K562 (cell line): ENCODE measurements around the gene CC2D2B. TPM values are rescaled to one million over a fixed set of nuclear protein-coding genes. Genes with fewer than 3 reads are reported as not detected.

ENCODE experiments used
- ATAC-seq: fragments of 200-7000 bp; cut with Tn5 transposase; 3 replicates; pipeline ENCODE4 v1.9.1; 2020; ENCODE audit warnings: moderate library complexity
- BruUV-seq: library from RNA; stranded (reverse); fragments of 400-500 nt; replicated peaks from 2 replicates; lab custom pipeline; 2021; lab: Mats Ljungman, UMichigan
- CTCF ChIA-PET: fragments of 300-600 bp; formaldehyde crosslinking; extraction: SDS; loops from one replicate; lab custom pipeline; 2021; ENCODE audit warnings: low intra/inter-chr PET ratio; lab: Yijun Ruan, JAX
- POLR2A ChIA-PET: fragments of 300-600, 350-650 bp; sonication (Branson Sonifier 250); formaldehyde crosslinking; extraction: SDS; loops from one replicate; lab custom pipeline; 2021; ENCODE audit warnings: antibody characterized with exemption, inconsistent platforms; lab: Yijun Ruan, JAX
- DNase-seq, 4 experiments: peaks; one replicate each; pipeline versions ENCODE4 v3.0.0 to v3.0.0-alpha.2; 2011 to 2018; ENCODE audit warnings: low spot score in 3 of 4, mixed read lengths in 3 of 4; ENCODE audit errors: extremely low read depth in 1 of 4
- FAIRE-seq: peaks from 2 replicates; lab custom pipeline; 2011; peaks lifted over from hg19 to GRCh38; lab: Jason Lieb, UNC
- H2AFZ ChIP-seq: 2 replicates; pipeline ENCODE4 v1.6.0; 2011; ENCODE audit warnings: low read depth, low read length, control low read depth, inconsistent platforms
- H3K27ac ChIP-seq: fragments of 200-600 bp; 3 replicates; pipeline ENCODE4 v1.8.0; 2011; ENCODE audit warnings: low read depth, mild to moderate bottlenecking, control low read depth, inconsistent platforms, low read length, moderate library complexity, mixed read lengths; ENCODE audit errors: extremely low read depth
- H3K27me3 ChIP-seq, 2 experiments: fragments of 300-600 bp in 1 of 2; 2 replicates in 1 of 2; 3 replicates in 1 of 2; pipeline versions ENCODE4 v1.6.0 to v1.8.0; 2011; ENCODE audit warnings: inconsistent platforms in 2 of 2, low read length in 2 of 2, mild to moderate bottlenecking in 1 of 2, mixed read lengths in 1 of 2, moderate library complexity in 1 of 2; ENCODE audit not compliant: control insufficient read depth in 2 of 2, insufficient read depth in 2 of 2
- H3K36me3 ChIP-seq: fragments of 300-600 bp; 3 replicates; pipeline ENCODE4 v1.8.0; 2011; ENCODE audit warnings: mild to moderate bottlenecking, low read length, inconsistent platforms; ENCODE audit not compliant: control insufficient read depth, insufficient read depth
- H3K4me1 ChIP-seq, 2 experiments: fragments of 200-600 bp in 1 of 2; replicated peaks in 1 of 2; 2 replicates in 1 of 2; 3 replicates in 1 of 2; pipeline versions ENCODE4 v1.5.1 to v1.8.0; 2011; ENCODE audit warnings: inconsistent platforms in 2 of 2, low read length in 2 of 2, mild to moderate bottlenecking in 1 of 2, mixed read lengths in 1 of 2, moderate library complexity in 1 of 2; ENCODE audit not compliant: control insufficient read depth in 2 of 2, insufficient read depth in 2 of 2
- H3K4me2 ChIP-seq: 2 replicates; pipeline ENCODE4 v1.6.1; 2011; ENCODE audit warnings: low read length, control low read depth, inconsistent platforms, mixed read lengths; ENCODE audit not compliant: insufficient read depth
- H3K4me3 ChIP-seq: fragments of 200-600 bp; sonication (generic), shearing (Covaris generic); 2 replicates; pipeline ENCODE4 v1.5.1; 2016; ENCODE audit warnings: control low read depth, inconsistent platforms
- H3K79me2 ChIP-seq: fragments of 200-600 bp; 3 replicates; pipeline ENCODE4 v1.8.0; 2011; ENCODE audit warnings: low read length, inconsistent platforms; ENCODE audit not compliant: control insufficient read depth, insufficient read depth
- H3K9ac ChIP-seq, 2 experiments: 2 replicates each; pipeline versions ENCODE4 v1.6.0 to v1.6.1; 2011; ENCODE audit warnings: low read depth in 2 of 2, low read length in 2 of 2, control low read depth in 1 of 2, inconsistent platforms in 1 of 2, mild to moderate bottlenecking in 1 of 2, mixed read lengths in 1 of 2; ENCODE audit not compliant: insufficient read depth in 1 of 2
- H3K9me1 ChIP-seq: one replicate; pipeline ENCODE4 v1.6.0; 2011; ENCODE audit warnings: inconsistent platforms, mild to moderate bottlenecking, low read length, moderate library complexity; ENCODE audit not compliant: control insufficient read depth, insufficient read depth
- H3K9me3 ChIP-seq: replicated peaks from 2 replicates; pipeline ENCODE4 v1.5.1; 2011; ENCODE audit warnings: low read depth, low read length, inconsistent platforms; ENCODE audit not compliant: control insufficient read depth, insufficient read depth
- H4K20me1 ChIP-seq: replicated peaks from 2 replicates; pipeline ENCODE4 v1.6.1; 2011; ENCODE audit warnings: low read length, inconsistent platforms, mixed read lengths; ENCODE audit not compliant: control insufficient read depth, insufficient read depth
- CREBBP ChIP-seq: IDR thresholded peaks from one replicate; pipeline ENCODE4 v1.6.1; 2012; ENCODE audit warnings: low read depth, mild to moderate bottlenecking, control low read depth, inconsistent platforms, low read length
- KHSRP ChIP-seq: fragments of 450-650 bp; IDR thresholded peaks from 2 replicates; pipeline ENCODE4 v1.6.1; 2017
- MGA ChIP-seq: fragments of 450-650 bp; IDR thresholded peaks from 2 replicates; pipeline ENCODE4 v1.6.1; 2016; ENCODE audit warnings: mild to moderate bottlenecking, moderate library complexity
- MTA2 ChIP-seq: fragments of 450-650 bp; IDR thresholded peaks from 2 replicates; pipeline ENCODE4 v1.6.1; 2016; ENCODE audit warnings: low read depth
- NFIC ChIP-seq: fragments of 450-650 bp; IDR thresholded peaks from 2 replicates; pipeline ENCODE4 v1.6.1; 2017; ENCODE audit warnings: mild to moderate bottlenecking, inconsistent platforms
- PHTF2 ChIP-seq: fragments of 250-450 bp; sonication (Bioruptor Pico); IDR thresholded peaks from 2 replicates; pipeline ENCODE4 v1.5.0; 2021; ENCODE audit warnings: mild to moderate bottlenecking
- POLR2G ChIP-seq: fragments of 200-400 bp; formaldehyde crosslinking; IDR thresholded peaks from 2 replicates; pipeline ENCODE4 v1.6.1; 2017; ENCODE audit warnings: low read depth, mild to moderate bottlenecking, antibody characterized with exemption, low read length, moderate library complexity
- SIN3A ChIP-seq, 2 experiments: fragments of 150-350 bp in 1 of 2; IDR thresholded peaks; 2 replicates each; pipeline ENCODE4 v1.6.1; 2011 to 2016; ENCODE audit warnings: borderline replicate concordance in 2 of 2, low read depth in 2 of 2, low read length in 2 of 2, mild to moderate bottlenecking in 2 of 2, moderate library complexity in 2 of 2; ENCODE audit not compliant: control insufficient read depth in 1 of 2
- SRSF3 ChIP-seq: fragments of 200-400 bp; formaldehyde crosslinking; IDR thresholded peaks from 2 replicates; pipeline ENCODE4 v1.6.1; 2016; ENCODE audit warnings: mild to moderate bottlenecking, low read length, moderate library complexity; ENCODE audit not compliant: insufficient read depth
- ZNF778 ChIP-seq: fragments of 450-650 bp; formaldehyde crosslinking; IDR thresholded peaks from 2 replicates; pipeline ENCODE4 v1.4.0; 2020; ENCODE audit warnings: mild to moderate bottlenecking, moderate library complexity
- WGBS: fragments of 100-300 bp; shearing (Covaris generic); methylation state at CpG from one replicate; pipeline ENCODE4 v1.1.6; 2016; ENCODE audit warnings: low coverage, mixed read lengths; ENCODE audit not compliant: insufficient coverage; ENCODE audit errors: missing lambda C conversion rate; 5-methylcytosine and 5-hydroxymethylcytosine counted together
- in situ Hi-C: fragments of 300-500 bp; cut with MboI; formaldehyde crosslinking; loops from 4 replicates; pipeline ENCODE4 v1.15.0; 2018; ENCODE audit warnings: inconsistent platforms, mixed read lengths
- intact Hi-C: fragments of 100-400 bp; cut with micrococcal nuclease; formaldehyde crosslinking; loops from 2 replicates; pipeline ENCODE4 v1.14.2; 2022
- polyA plus RNA-seq, 8 experiments: library from polyadenylated mRNA; depleted of rRNA in 4 of 8; stranded (reverse) in 5 of 8; unstranded in 3 of 8; fragments of >200 nt; fragmentation: Nextera tagmentation in 2 of 8; fragmentation: Illumina TruSeq in 1 of 8; extraction: Ambion mirVana in 2 of 8; extraction: Trizol in 1 of 8; gene quantifications; 2 replicates each; pipeline versions ENCODE4 v1.2.1 to v1.2.3, GENCODE V29; 2011 to 2014; ENCODE audit warnings: inconsistent platforms in 1 of 8, missing spikeins in 1 of 8
- total RNA-seq, 7 experiments: library from RNA; depleted of rRNA in 6 of 7; stranded (reverse); fragments of >200 nt in 6 of 7; fragmentation: Illumina TruSeq in 2 of 7; extraction: Trizol in 2 of 7; gene quantifications; 2 replicates each; pipeline versions ENCODE4 v1.2.1 to v1.2.3, GENCODE V29; 2011 to 2021; ENCODE audit warnings: low replicate concordance in 1 of 7
- TF ChIP-seq, protein P1 (sequence below): fragments of 450-650 bp; formaldehyde crosslinking; IDR thresholded peaks from 2 replicates; pipeline ENCODE4 v1.4.0; 2020; ENCODE audit warnings: mild to moderate bottlenecking, moderate library complexity

CC2D2B gene
- total and polyA plus RNA-seq, 9 of the 15 experiments (the other 6 are each of a cell fraction or from before 2014, with no cell fraction given): 0.10 to 0.34 (median 0.20) TPM; not detected in 5

- CTCF ChIA-PET: no interaction called here
- TF ChIP-seq MTA2: no peak
- TF ChIP-seq NFIC: no peak
- no peak for TF ChIP-seq SRSF3
- TF ChIP-seq POLR2G: no peak
- no peak for TF ChIP-seq MGA
- TF ChIP-seq, protein P1, sequence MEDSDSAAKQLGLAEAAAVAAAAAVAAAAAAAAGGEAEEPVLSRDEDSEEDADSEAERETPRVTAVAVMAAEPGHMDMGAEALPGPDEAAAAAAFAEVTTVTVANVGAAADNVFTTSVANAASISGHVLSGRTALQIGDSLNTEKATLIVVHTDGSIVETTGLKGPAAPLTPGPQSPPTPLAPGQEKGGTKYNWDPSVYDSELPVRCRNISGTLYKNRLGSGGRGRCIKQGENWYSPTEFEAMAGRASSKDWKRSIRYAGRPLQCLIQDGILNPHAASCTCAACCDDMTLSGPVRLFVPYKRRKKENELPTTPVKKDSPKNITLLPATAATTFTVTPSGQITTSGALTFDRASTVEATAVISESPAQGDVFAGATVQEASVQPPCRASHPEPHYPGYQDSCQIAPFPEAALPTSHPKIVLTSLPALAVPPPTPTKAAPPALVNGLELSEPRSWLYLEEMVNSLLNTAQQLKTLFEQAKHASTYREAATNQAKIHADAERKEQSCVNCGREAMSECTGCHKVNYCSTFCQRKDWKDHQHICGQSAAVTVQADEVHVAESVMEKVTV (CRISPR knock-in tag): no peak
- no peak for TF ChIP-seq KHSRP
- TF ChIP-seq PHTF2: no peak
- TF ChIP-seq CREBBP: no peak
- no peak for TF ChIP-seq SIN3A (IDR thresholded peaks at IDR 0.05; ENCODE audit: borderline replicate concordance in 2 of 2, control insufficient read depth in 1 of 2, low read depth in 2 of 2, low read length in 2 of 2)
- no peak for TF ChIP-seq ZNF778 (CRISPR knock-in tag)
These were observed 27.1 kb upstream of the CC2D2B start for GRCh38 chr10:95880704-95881103.

More at GRCh38 chr10:95880704-95881103, 27.1 kb upstream of the CC2D2B start:
- BruUV-seq: no TSS peak
- no peak overlapping the region for H3K27ac ChIP-seq
- H3K79me2 ChIP-seq: no peaks in the 10 kb centered on the region
- H3K4me1 ChIP-seq: no peaks in the 10 kb centered on the region
- intact Hi-C loops (no loop called here), in situ Hi-C loops (no loop called here)
- peaks cover 10% of the 10 kb centered on the region; the same call in 1 of the 3 replicates for H3K36me3 ChIP-seq
- no peak for DNase-seq
- H3K9me3 ChIP-seq: no peaks in the 10 kb centered on the region
- H3K9me1 ChIP-seq: no peaks in the 10 kb centered on the region
- no peak overlapping the region for H3K4me3 ChIP-seq
- no peak overlapping the region for H2AFZ ChIP-seq
- 79% methylated on average over 2 of the region's 2 CpGs for WGBS
- no peak for ATAC-seq
- FAIRE-seq: no peak
- no peak overlapping the region for H3K9ac ChIP-seq
- POLR2A ChIA-PET: no interaction called here
- no peaks in the 10 kb centered on the region for H3K27me3 ChIP-seq
- H3K4me2 ChIP-seq: no peak overlapping the region
- no peaks in the 10 kb centered on the region for H4K20me1 ChIP-seq
